Lung (tissue), 12 donors: Measurements from ENCODE around the gene RPUSD3. TPM values are rescaled to one million over a fixed set of nuclear protein-coding genes. Genes with fewer than 3 reads are reported as not detected.

Experiments used
- ATAC-seq: fragments of 200-7000 bp; cut with Tn5 transposase; one replicate; pipeline ENCODE4 v1.9.1; 2020; ENCODE audit warnings: moderate number of reproducible peaks; ENCODE audit not compliant: insufficient read depth, low FRiP score
- DNase-seq, 3 donors: peaks; one replicate each; pipeline ENCODE4 v3.0.0-alpha.2; 2013 to 2017
- H3K27ac ChIP-seq, 2 donors: one replicate each; pipeline ENCODE4 v1.5.1; 2013; ENCODE audit warnings: mild to moderate bottlenecking in 2 of 2, moderate library complexity in 2 of 2, control low read depth in 1 of 2, inconsistent platforms in 1 of 2, low read depth in 1 of 2, low read length in 1 of 2
- H3K27me3 ChIP-seq, 3 donors: one replicate each; pipeline ENCODE4 v1.5.1; 2013; ENCODE audit warnings: low read length in 2 of 3; ENCODE audit not compliant: control insufficient read depth in 3 of 3, insufficient read depth in 3 of 3
- H3K36me3 ChIP-seq, 4 donors: one replicate each; pipeline ENCODE4 v1.5.1; 2013; ENCODE audit warnings: low read length in 4 of 4, mild to moderate bottlenecking in 1 of 4, moderate library complexity in 1 of 4; ENCODE audit not compliant: control insufficient read depth in 4 of 4, insufficient read depth in 4 of 4
- H3K4me1 ChIP-seq, 5 donors: one replicate each; pipeline ENCODE4 v1.5.1; 2013; ENCODE audit warnings: low read length in 5 of 5, mild to moderate bottlenecking in 2 of 5, moderate library complexity in 1 of 5; ENCODE audit not compliant: control insufficient read depth in 5 of 5, insufficient read depth in 5 of 5
- H3K4me3 ChIP-seq: one replicate; pipeline ENCODE4 v1.5.1; 2013; ENCODE audit warnings: mild to moderate bottlenecking, control low read depth, moderate library complexity
- H3K9ac ChIP-seq, 2 donors: one replicate each; pipeline ENCODE4 v1.5.1; 2013; ENCODE audit warnings: low read length in 2 of 2, control low read depth in 1 of 2; ENCODE audit not compliant: insufficient read depth in 1 of 2
- H3K9me3 ChIP-seq, 4 donors: one replicate each; pipeline ENCODE4 v1.5.1; 2013; ENCODE audit warnings: low read length in 3 of 4, mild to moderate bottlenecking in 1 of 4, moderate library complexity in 1 of 4; ENCODE audit not compliant: control insufficient read depth in 4 of 4, insufficient read depth in 3 of 4
- CTCF ChIP-seq: IDR thresholded peaks from 2 replicates; pipeline ENCODE4 v1.5.1; 2012; ENCODE audit warnings: mild to moderate bottlenecking; ENCODE audit errors: control extremely low read depth, extremely low read depth
- WGBS, 2 donors: extraction: QIAGEN DNeasy Blood & Tissue Kit; methylation state at CpG; one replicate each; pipeline ENCODE4 v1.1.7; 2013; 5-methylcytosine and 5-hydroxymethylcytosine counted together
- polyA plus RNA-seq, 2 donors: library from polyadenylated mRNA; stranded (reverse); fragments of 200-250 nt; gene quantifications; one replicate each; pipeline ENCODE4 v1.2.1, GENCODE V29; 2013
- total RNA-seq, 2 donors: library from RNA; depleted of rRNA in 1 of 2; stranded (reverse); fragments of >200 nt in 1 of 2; gene quantifications; one replicate each; pipeline ENCODE4 v1.2.1, GENCODE V29; 2014 to 2021
- donor health status: control.
- donor health status: control.
- donor health status: Bipolar disorder and iron deficiency.
- donor health status: healthy.
- donor health status: DM: yes; HTN: yes; CAD: no.

RPUSD3 gene
- total and polyA plus RNA-seq, 4 donors, result 16.3 to 34.9 (median 26.3) TPM

GRCh38 chr3:9818666-9819335 lies 25.0 kb downstream of the RPUSD3 start:
- no peak overlapping the region for H3K4me3 ChIP-seq
- H3K9me3 ChIP-seq, result no peaks in the 10 kb centered on the region
- H3K4me1 ChIP-seq, result no peaks in the 10 kb centered on the region
- H3K36me3 ChIP-seq, result peaks cover 0 to 11% (median 4%) of the 10 kb centered on the region in 4 donors
- WGBS, 2 donors, result 81 to 95% methylated on average over 6 to 7 of the region's 7 CpGs
- H3K27me3 ChIP-seq, result no peaks in the 10 kb centered on the region
- no peak overlapping the region for H3K9ac ChIP-seq
- no peak for TF ChIP-seq CTCF
- no peak overlapping the region for H3K27ac ChIP-seq
- DNase-seq (no peak), ATAC-seq (no peak)

GRCh38 chr3:9817436-9817835 lies 26.4 kb downstream of the RPUSD3 start:
- ATAC-seq, result no peak
- no peak for TF ChIP-seq CTCF
- H3K36me3 ChIP-seq, result peaks cover 0 to 18% (median 8%) of the 10 kb centered on the region in 4 donors
- H3K4me3 ChIP-seq, result no peak overlapping the region
- no peaks in the 10 kb centered on the region for H3K9me3 ChIP-seq
- no peaks in the 10 kb centered on the region for H3K4me1 ChIP-seq
- no peak overlapping the region for H3K27ac ChIP-seq
- H3K9ac ChIP-seq, result no peak overlapping the region
- no peak for DNase-seq
- H3K27me3 ChIP-seq, result no peaks in the 10 kb centered on the region
- 82 to 84% methylated on average over 6 of the region's 6 CpGs for WGBS, 2 donors

GRCh38 chr3:9815986-9816385 lies 27.8 kb downstream of the RPUSD3 start:
- no peak overlapping the region for H3K27ac ChIP-seq
- WGBS, 2 donors, result 89 to 91% methylated on average over 9 of the region's 9 CpGs
- no peak for ATAC-seq
- H3K36me3 ChIP-seq, result peaks cover 0 to 25% (median 13%) of the 10 kb centered on the region in 4 donors
- peaks cover 0 to 2% (median under 1%) of the 10 kb centered on the region in 5 donors for H3K4me1 ChIP-seq
- DNase-seq, result no peak
- H3K9ac ChIP-seq, result no peak overlapping the region
- H3K27me3 ChIP-seq, result no peaks in the 10 kb centered on the region
- H3K4me3 ChIP-seq, result no peak overlapping the region
- H3K9me3 ChIP-seq, result no peaks in the 10 kb centered on the region
- TF ChIP-seq CTCF, result no peak
